Nucleus accumbens (tissue), 56 donors: ENCODE measurements around the gene MGAT5B.
"Not testable (repeated sequence)": the region's sequence is repeated elsewhere in the genome, so short reads cannot be mapped to it uniquely, and the experiment has no call there.

ENCODE experiments used
- DNase-seq, 56 donors: peaks; one replicate each; lab custom pipeline; 2025; lab: John Stamatoyannopoulos, UW

Gene MGAT5B, protein sequence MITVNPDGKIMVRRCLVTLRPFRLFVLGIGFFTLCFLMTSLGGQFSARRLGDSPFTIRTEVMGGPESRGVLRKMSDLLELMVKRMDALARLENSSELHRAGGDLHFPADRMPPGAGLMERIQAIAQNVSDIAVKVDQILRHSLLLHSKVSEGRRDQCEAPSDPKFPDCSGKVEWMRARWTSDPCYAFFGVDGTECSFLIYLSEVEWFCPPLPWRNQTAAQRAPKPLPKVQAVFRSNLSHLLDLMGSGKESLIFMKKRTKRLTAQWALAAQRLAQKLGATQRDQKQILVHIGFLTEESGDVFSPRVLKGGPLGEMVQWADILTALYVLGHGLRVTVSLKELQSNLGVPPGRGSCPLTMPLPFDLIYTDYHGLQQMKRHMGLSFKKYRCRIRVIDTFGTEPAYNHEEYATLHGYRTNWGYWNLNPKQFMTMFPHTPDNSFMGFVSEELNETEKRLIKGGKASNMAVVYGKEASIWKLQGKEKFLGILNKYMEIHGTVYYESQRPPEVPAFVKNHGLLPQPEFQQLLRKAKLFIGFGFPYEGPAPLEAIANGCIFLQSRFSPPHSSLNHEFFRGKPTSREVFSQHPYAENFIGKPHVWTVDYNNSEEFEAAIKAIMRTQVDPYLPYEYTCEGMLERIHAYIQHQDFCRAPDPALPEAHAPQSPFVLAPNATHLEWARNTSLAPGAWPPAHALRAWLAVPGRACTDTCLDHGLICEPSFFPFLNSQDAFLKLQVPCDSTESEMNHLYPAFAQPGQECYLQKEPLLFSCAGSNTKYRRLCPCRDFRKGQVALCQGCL

DNA sequence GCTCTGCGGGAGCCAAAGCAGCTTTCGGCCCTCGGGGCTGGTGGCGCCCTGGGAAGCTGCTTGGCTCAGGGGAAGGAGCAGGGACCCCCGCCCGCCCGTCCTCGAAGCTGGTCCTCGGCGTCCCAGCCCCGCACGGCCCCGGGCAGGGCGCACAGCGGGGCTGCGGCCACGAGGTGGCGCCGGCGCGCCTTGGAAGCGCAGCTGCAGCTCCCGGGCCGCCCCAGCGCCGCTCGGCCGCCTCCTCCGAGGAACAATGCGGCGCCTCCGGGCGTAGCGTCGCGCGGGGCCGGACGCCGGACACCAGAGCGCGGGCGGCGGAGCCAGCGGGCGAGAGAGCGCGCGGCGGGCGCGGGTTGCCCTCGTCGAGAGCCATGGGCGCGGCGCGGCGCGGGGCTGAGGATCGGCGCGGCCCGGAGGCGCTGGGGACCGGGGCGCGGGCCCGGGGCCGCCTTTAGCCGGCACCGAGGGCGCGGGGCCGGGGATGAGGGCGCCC is at the start of gene MGAT5B:
MGAT5B (plus strand) TSS at position 229 of the 493 bp plus-strand sequence. CDS start 626 bp downstream, outside the sequence.
- peak in 43 of 56 donors; percentile 7 to 81 (median 45) for DNase-seq

- no peak for DNase-seq
These were observed 48.2 kb upstream of the MGAT5B start for GRCh38 chr17:76820039-76820438.

- no peak for DNase-seq
These were observed 47.6 kb upstream of the MGAT5B start for GRCh38 chr17:76820561-76820960.

DNA sequence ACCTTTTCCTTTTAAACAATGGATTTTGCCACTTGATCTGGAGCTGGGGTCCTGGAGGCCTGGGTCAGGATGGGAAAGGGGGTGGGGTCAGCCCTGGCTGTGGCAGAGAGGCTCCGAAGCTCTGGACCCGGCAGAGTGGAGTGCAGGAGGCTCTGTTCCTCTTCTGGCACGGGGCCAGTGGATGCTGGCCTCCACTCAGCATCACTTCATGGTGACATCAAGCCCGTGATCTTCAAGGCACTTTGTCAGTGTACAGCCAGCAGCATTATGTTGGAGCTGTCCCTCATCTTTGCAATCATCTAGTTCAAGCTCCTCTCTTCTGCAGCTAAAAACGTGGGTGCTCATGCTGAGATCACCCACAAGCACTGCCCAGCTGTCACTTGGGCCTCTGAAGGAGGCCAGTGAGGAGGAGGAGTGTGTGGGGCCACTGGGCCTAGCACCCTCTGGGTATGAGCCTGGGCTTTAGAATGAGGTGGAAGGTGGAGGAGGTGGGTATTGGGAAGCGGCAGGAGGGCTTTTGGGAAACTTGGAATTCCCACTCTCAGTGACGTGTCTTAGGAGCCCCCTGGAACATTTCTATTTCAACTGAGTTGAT is 45.9 kb upstream of the MGAT5B start:
- DNase-seq, result no peak

DNA sequence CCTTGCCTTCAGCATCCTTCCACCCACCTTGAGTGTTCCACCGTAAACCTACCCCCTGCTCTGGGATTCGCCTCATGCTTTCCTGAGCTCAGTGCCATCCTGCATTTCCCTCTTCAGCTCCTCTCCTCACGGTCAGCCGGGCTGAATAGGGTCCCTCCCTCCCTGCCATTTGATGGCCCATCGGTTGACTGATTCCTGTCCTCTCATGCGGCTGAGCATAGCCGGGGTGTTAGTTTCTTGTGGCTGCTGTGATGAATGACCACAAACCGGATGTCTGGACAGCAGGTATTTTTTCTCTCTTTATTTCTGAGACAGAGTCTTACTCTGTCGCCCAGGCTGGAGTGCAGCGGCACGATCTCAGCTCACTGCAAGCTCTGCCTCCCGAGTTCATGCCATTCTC is 44.1 kb upstream of the MGAT5B start:
- no peak for DNase-seq

DNA sequence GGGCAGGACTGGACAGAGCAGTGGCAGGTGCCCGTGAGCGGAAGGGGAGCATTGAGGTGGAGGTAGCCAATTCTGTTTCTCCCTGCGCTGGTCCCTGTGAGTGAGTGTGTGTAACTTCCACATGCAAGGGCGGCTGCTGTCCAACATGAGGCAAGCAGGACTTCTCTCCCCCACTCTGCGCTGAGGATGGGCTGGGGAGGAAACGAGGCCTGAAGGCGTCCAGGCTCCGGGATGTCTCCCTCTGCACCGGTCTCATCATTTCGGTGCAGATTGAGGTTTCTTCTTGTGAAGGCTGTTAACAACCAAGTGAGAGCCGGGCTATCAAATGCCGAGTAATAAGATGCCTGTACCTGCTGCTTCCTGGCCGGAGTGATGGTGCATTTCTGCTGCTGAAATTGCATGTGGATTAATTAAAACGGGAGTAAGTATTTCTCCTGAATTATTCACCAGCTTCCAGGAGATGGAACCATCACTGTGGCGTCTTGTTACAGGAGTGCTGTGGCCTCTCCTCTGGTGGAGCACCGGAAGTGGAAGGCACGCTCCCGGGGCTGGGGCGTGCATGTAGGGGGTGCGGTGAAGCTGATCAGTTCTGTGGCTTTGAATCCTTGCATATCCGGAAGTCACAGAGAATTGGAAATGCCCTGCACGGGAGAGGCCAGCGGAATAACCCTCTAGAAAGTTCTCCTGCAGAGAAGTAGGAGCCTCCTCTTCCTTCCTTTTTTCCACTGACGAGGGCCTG is 41.7 kb upstream of the MGAT5B start:
- DNase-seq, result no peak

- DNase-seq, result no peak
These were observed 40.5 kb upstream of the MGAT5B start for GRCh38 chr17:76827736-76828135.

- DNase-seq, result no peak
These were observed 37.1 kb upstream of the MGAT5B start for GRCh38 chr17:76830987-76831715.

DNA sequence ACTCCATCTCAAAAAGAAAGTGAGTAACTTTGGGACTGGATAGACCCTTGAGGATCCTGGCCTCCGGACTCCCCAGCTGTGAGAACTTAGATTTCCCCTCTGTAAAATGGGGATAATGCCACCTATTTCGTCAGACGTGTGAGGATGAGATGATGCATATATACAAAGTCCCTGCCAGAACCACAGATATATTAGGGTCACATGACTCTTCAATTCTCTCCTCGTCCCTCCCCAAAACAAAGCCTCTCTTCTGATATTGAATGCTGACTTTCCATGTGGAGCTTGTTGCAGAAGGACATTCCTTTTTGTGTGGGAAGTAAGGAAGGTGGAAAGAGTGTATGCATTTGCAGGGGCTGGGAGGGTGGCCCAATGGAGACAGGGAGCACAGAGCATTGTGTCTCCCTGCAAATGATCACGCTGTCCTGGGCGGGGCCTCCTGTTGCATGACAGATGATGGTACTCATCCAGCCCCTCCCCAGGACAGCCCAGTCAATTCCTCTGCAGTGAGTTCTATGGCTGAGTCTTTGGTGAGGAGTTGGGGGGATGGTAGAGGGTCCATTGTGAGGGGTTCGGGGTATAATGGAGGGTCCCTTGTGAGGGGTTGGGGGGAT is 35.1 kb upstream of the MGAT5B start:
- DNase-seq, result no peak

GRCh38 chr17:76833747-76834146 is 34.5 kb upstream of the MGAT5B start:
- no peak for DNase-seq

DNA sequence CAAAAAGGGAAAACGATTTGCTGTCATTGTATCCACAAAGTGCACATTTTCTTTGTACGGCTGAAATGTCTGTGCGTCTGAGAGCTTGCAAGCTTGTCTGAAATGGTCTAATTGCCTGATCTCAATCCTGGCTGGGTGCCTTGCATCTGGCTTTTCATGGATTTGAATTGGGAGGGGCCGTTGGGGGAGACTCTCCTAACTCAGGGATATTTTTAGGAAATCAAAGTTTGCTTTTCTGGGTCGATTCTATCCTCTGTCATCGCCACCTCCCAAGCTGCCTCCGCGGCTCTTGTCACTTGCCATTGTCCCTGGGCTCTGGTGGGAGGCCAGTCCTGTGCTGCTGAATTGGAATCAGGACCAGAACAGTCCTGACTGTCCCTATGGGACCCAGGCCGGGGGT is 33.3 kb upstream of the MGAT5B start:
- DNase-seq, result no peak

DNA sequence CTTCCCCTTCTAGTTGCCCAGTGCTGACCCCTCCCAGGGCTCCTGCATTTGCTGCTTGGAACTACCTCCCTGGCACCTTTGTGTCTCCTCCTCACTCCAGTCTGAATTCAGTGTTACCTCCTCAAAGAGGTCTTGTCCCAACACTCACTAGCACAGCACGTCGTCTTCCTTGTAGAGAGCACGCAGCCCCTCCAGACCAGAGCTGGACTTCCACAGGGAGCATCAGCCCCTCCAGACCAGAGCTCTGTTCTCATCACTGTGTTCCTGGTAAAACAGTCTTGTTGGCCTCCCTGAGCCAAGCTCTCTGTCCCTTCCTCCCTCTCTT is 27.8 kb upstream of the MGAT5B start:
- DNase-seq, result no peak

- no peak for DNase-seq
These were observed 27.1 kb upstream of the MGAT5B start for GRCh38 chr17:76840884-76841775.

DNA sequence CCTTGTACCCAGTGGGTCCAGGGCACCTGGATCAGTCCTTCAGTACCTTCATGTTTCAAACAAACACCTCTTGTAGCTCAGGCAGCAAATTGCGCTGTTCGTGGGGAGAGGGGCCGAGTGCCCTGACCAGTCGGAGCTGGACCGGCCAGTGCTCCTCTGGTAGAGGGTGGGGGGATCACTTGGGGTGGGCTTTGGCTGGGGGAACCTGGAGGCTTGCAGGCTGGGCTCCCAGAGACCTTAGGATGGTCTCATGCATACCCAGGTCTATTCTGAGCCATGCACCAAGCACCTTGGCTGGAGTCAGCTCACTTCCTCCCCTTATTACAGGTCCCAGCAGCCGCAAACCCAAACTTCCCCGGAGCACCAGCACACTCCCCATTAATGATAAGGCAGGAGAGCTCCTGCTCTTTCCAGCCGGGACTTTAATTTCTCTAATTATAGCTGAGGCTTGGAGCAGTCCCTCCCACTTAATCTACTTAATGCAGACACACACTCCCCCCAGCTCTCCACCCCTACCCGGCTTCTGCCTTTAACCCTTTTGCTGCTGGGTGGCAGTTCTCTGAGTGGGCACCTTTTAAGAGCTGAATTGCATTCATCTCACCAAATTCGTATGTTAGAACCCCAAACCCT is 26.3 kb upstream of the MGAT5B start:
- peak in 2 of 56 donors; percentile 2 to 17 for DNase-seq

GRCh38 chr17:76843068-76843467 is 25.1 kb upstream of the MGAT5B start:
- not testable (repeated sequence) for DNase-seq

GRCh38 chr17:76843703-76844484 is 24.3 kb upstream of the MGAT5B start:
- DNase-seq, result peak in 2 of 56 donors; percentile 5 to 9

DNA sequence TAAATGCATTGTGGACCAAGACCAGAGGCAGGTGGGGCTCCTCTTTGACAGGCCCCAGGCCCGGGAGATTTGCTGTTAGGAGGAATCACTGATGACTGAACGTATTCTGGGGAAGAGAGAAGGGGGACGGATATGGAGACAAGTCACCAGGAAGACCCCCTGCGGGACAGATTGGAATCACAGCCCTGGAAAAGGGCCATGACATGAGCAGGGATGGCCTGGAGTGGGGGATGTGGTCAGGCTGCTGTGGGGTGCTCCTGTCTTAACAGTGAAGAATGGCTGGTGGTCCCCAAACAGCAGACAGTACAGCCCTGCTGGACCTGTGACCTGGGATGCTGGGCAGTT is 23.7 kb upstream of the MGAT5B start:
- DNase-seq, result peak in 1 of 56 donors; percentile 12
